GM15510 (cell line): ENCODE results near the gene VPS13D.

Experiments used
- POLR2A ChIP-seq: IDR thresholded peaks from 3 replicates; pipeline ENCODE4 v1.6.1; 2011; ENCODE audit warnings: borderline replicate concordance; ENCODE audit not compliant: insufficient read length; ENCODE audit errors: extremely low read depth

VPS13D gene

GRCh38 chr1:12468323-12468722 lies 238.5 kb downstream of the VPS13D start:
- TF ChIP-seq POLR2A: no peak

GRCh38 chr1:12469493-12469892 lies 239.7 kb downstream of the VPS13D start:
- TF ChIP-seq POLR2A: no peak

DNA sequence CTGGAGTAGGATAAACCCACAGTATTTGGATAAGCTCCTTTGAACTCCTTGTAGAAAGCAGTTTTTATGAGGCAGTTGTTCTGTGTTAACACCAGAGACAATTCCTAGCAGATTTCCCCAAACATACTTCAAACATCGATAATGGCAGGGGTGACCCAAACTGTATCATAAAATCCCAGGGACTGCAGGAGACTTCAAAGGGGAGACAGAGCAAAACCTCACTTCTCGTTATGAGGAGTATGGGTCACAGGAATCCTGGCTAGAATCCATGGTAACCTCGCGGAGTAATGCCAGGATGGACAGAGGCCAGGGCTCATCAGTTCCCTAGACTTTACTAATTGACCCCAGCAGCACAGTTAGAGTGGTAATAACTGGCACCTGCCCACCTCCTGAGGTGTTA lies 240.2 kb downstream of the VPS13D start:
- TF ChIP-seq POLR2A: no peak

- no peak for TF ChIP-seq POLR2A
These were observed 242.4 kb downstream of the VPS13D start for GRCh38 chr1:12472156-12472797.

- TF ChIP-seq POLR2A: no peak
These were observed 243.1 kb downstream of the VPS13D start for GRCh38 chr1:12472798-12473551.

- no peak for TF ChIP-seq POLR2A
These were observed 243.9 kb downstream of the VPS13D start for GRCh38 chr1:12473596-12474362.

DNA sequence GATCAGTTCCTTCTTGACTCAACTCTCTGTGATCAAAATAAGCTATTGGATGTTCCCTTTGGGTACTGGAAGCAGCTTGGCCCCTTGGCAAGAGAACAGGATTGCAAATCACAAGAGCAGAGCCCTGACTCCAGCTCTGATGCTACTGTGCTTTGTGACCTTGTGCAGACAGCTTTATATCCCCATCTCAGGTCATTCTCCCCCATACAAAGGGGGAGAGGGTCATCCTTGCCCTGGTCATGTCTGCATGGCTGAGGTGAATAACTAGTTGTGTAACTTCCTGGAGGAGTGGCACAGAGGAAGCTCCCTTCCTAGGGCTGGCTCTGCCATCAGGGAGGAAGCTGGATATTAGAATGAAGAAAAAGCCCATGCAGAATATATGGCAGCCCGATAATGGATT lies 245.3 kb downstream of the VPS13D start:
- TF ChIP-seq POLR2A: no peak

DNA sequence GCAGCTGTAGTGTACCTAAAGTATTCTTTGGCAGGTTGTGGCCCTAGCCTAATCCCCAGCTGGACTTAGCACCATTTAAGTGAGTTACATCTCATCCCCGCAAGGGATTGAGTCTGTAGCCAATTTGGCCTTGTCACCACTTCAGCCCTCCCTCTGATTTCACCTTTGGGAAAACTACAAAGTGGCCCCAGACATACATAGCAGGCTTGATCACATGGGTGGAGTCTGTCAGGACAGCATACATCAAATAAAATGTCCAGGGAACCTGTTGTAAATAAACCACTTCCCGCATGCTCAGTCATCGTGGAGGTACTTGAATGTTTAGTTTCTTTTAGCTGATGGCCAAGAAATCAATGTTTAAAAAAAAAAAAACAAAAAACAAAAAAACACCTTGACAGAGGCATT lies 245.7 kb downstream of the VPS13D start:
- no peak for TF ChIP-seq POLR2A

- TF ChIP-seq POLR2A: no peak
These were observed 246.1 kb downstream of the VPS13D start for GRCh38 chr1:12475947-12476346.

- TF ChIP-seq POLR2A: no peak
These were observed 247.5 kb downstream of the VPS13D start for GRCh38 chr1:12477314-12477713.

- TF ChIP-seq POLR2A: no peak
These were observed 248.2 kb downstream of the VPS13D start for GRCh38 chr1:12477936-12478611.

- TF ChIP-seq POLR2A: no peak
These were observed 248.8 kb downstream of the VPS13D start for GRCh38 chr1:12478612-12478985.

GRCh38 chr1:12479311-12479710 lies 249.5 kb downstream of the VPS13D start:
- TF ChIP-seq POLR2A: no peak

GRCh38 chr1:12480041-12480440 lies 250.2 kb downstream of the VPS13D start:
- TF ChIP-seq POLR2A: no peak
